Lower leg skin (tissue), 3 donors: ENCODE data around the gene SCFD2.

Experiments
- CTCF ChIP-seq, 3 donors: fragments of 450-650 bp; IDR thresholded peaks; one replicate each; pipeline ENCODE4 v1.5.1; 2016; ENCODE audit warnings: antibody characterized with exemption in 3 of 3, mild to moderate bottlenecking in 3 of 3, moderate library complexity in 2 of 3
- POLR2A ChIP-seq, 2 donors: fragments of 450-650 bp; IDR thresholded peaks; one replicate each; pipeline ENCODE4 v1.6.1; 2016 to 2017; ENCODE audit warnings: antibody characterized with exemption in 2 of 2, mild to moderate bottlenecking in 1 of 2, moderate library complexity in 1 of 2

GRCh38 chr4:53376900-53377299 is 11.0 kb upstream of the SCFD2 start:
- no peak for TF ChIP-seq CTCF (IDR thresholded peaks at IDR 0.05)
- no peak for TF ChIP-seq POLR2A (IDR thresholded peaks at IDR 0.05)
